Measurements from ENCODE around the gene USP4. TPM values are rescaled to one million over a fixed set of nuclear protein-coding genes. Genes with fewer than 3 reads are reported as not detected.

USP4 gene
- total and polyA plus RNA-seq, 2 of the 8 experiments (the other 6 are each of a cell fraction or from before 2014, with no cell fraction given) = 16.0 to 27.8 TPM

GRCh38 chr3:49265661-49266386 is 74.0 kb downstream of the USP4 start:
- ChIA-PET CTCF (ENCODE audit: partially characterized antibody) (interaction anchor here (0.9 to 1.3 kb wide), 4 partner anchors 93 to 184 kb away, joined by 3 to 6 read pairs (median 4); partner anchors contain the start of gene KLHDC8B), POLR2A (ENCODE audit: partially characterized antibody) (interaction anchor here (1.3 kb wide), 1 partner anchor 11 kb away, joined by 5 read pairs; the partner anchor contains the start of gene C3orf62)
- no peak overlapping the region for H3K14ac ChIP-seq (ENCODE audit: insufficient read length)
- H2BK15ac ChIP-seq (ENCODE audit: low read length) = no peak overlapping the region
- H3K4me3 ChIP-seq (ENCODE audit: extremely low read depth in 1 of 4, insufficient read depth in 2 of 4, low read depth in 3 of 4, low read length in 4 of 4) = no peak overlapping the region
- no peak overlapping the region for H3K4me2 ChIP-seq (ENCODE audit: insufficient read depth in 1 of 2, low read depth in 2 of 2, low read length in 2 of 2)
- H3K9ac ChIP-seq (replicated peaks in 1 of 4; ENCODE audit: extremely low read depth in 1 of 4, low read depth in 3 of 4, low read length in 3 of 4) = no peak overlapping the region
- H2AFZ ChIP-seq (ENCODE audit: low read length) = no peak overlapping the region
- DNase-seq (ENCODE audit: low read depth in 1 of 2, low spot score in 2 of 2) (no peak), FAIRE-seq (no peak)
- no peak overlapping the region for H2AK5ac ChIP-seq (ENCODE audit: low read depth, low read length)
- no peaks in the 10 kb centered on the region for H3K27me3 ChIP-seq (replicated peaks in 1 of 4; ENCODE audit: control insufficient read depth in 3 of 4, extremely low read depth in 1 of 4, insufficient read depth in 3 of 4, low read length in 3 of 4)
- H4K8ac ChIP-seq (ENCODE audit: extremely low read depth, insufficient read depth, low read length) = peak overlapping the region; percentile 35; the same call in 1 of the 2 replicates
- no peaks in the 10 kb centered on the region for H3K9me3 ChIP-seq (ENCODE audit: insufficient read depth in 2 of 2, low read depth in 1 of 2, low read length in 1 of 2)
- no peak overlapping the region for H2BK120ac ChIP-seq (replicated peaks; ENCODE audit: low read depth, low read length)
- H3K18ac ChIP-seq (ENCODE audit: extremely low read depth, low read length) = no peak overlapping the region
- H3K79me1 ChIP-seq (ENCODE audit: low read depth, low read length) = no peaks in the 10 kb centered on the region
- H4K20me1 ChIP-seq (replicated peaks in 1 of 2; ENCODE audit: control insufficient read depth in 1 of 2, insufficient read depth in 2 of 2, low read length in 2 of 2) = no peaks in the 10 kb centered on the region
- H3K27ac ChIP-seq (ENCODE audit: low read depth, low read length) = no peak overlapping the region
- no peaks in the 10 kb centered on the region for H3K4me1 ChIP-seq (replicated peaks in 1 of 4; ENCODE audit: control insufficient read depth in 3 of 4, insufficient read depth in 4 of 4, low read length in 3 of 4)
- no peaks in the 10 kb centered on the region for H3K23me2 ChIP-seq (ENCODE audit: low read depth, low read length)
- TF ChIP-seq TAF1 (IDR thresholded peaks at IDR 0.05; ENCODE audit: low read depth, low read length) (no peak), EZH2 (IDR thresholded peaks at IDR 0.05; ENCODE audit: low read depth, low read length, severe bottlenecking) (no peak), KDM4A (IDR thresholded peaks at IDR 0.05; ENCODE audit: low read depth, low read length, severe bottlenecking) (no peak), KDM5A (IDR thresholded peaks at IDR 0.05; ENCODE audit: low read length) (no peak)
- H4K5ac ChIP-seq (ENCODE audit: insufficient read length, low read depth, low read length) = no peak overlapping the region
- no peak overlapping the region for H3K56ac ChIP-seq (replicated peaks; ENCODE audit: insufficient read length, low read depth, low read length)
- H2BK5ac ChIP-seq (ENCODE audit: low read depth, low read length) = no peak overlapping the region
- no peaks in the 10 kb centered on the region for H3K79me2 ChIP-seq (ENCODE audit: control insufficient read depth in 1 of 2, insufficient read depth in 2 of 2, low read length in 2 of 2)
- H2BK12ac ChIP-seq (ENCODE audit: low read depth, low read length) = no peak overlapping the region
- H2BK20ac ChIP-seq (ENCODE audit: low read length) = no peak overlapping the region
- H3K4ac ChIP-seq (replicated peaks; ENCODE audit: insufficient read length, low read depth, low read length) = no peak overlapping the region
- WGBS, 2 experiments (ENCODE audit: extremely low coverage in 1 of 2, insufficient coverage in 1 of 2, insufficient read length in 1 of 2, insufficient replicate concordance in 2 of 2, low coverage in 1 of 2, low lambda C conversion rate in 2 of 2, missing lambda C conversion rate in 1 of 2) = 95% methylated on average over 10 of the region's 10 CpGs; no CpG with 5 or more reads in 1 of the 2 experiments
- H3K36me3 ChIP-seq (ENCODE audit: control insufficient read depth in 2 of 4, insufficient read depth in 4 of 4, low read length in 3 of 4) = no peaks in the 10 kb centered on the region
- H3K23ac ChIP-seq (ENCODE audit: insufficient read length) = no peak overlapping the region
- H4K91ac ChIP-seq (replicated peaks; ENCODE audit: insufficient read length, low read length) = no peak overlapping the region
